Activated T-helper 1 cell treated with Interleukin-2 at 50 U/mL for 16 hours (primary cell): Measurements from ENCODE around the gene NINL.
"Not testable (repeated sequence)": the region's sequence is repeated elsewhere in the genome, so short reads cannot be mapped to it uniquely, and the experiment has no call there.

Source experiments
- DNase-seq: peaks from one replicate; pipeline ENCODE4 v3.0.0-alpha.2; 2020; ENCODE audit warnings: low read depth

Gene NINL

GRCh38 chr20:25552977-25553376, 32.4 kb downstream of the NINL start:
- no peak for DNase-seq

GRCh38 chr20:25551413-25552215, 33.7 kb downstream of the NINL start:
- DNase-seq: no peak

- DNase-seq: not testable (repeated sequence)
Observed at GRCh38 chr20:25550645-25551337, 34.5 kb downstream of the NINL start.

GRCh38 chr20:25549843-25550477, 35.4 kb downstream of the NINL start:
- no peak for DNase-seq

- DNase-seq: no peak
Observed at GRCh38 chr20:25549172-25549773, 36.1 kb downstream of the NINL start.

GRCh38 chr20:25548613-25549086, 36.7 kb downstream of the NINL start:
- DNase-seq: no peak

- no peak for DNase-seq
Observed at GRCh38 chr20:25547999-25548398, 37.3 kb downstream of the NINL start.

GRCh38 chr20:25547063-25547462, 38.3 kb downstream of the NINL start:
- DNase-seq: no peak

GRCh38 chr20:25546048-25546447, 39.3 kb downstream of the NINL start:
- DNase-seq: no peak

- no peak for DNase-seq
Observed at GRCh38 chr20:25545171-25545570, 40.2 kb downstream of the NINL start.

GRCh38 chr20:25544734-25545133, 40.6 kb downstream of the NINL start:
- no peak for DNase-seq

GRCh38 chr20:25544311-25544710, 41.0 kb downstream of the NINL start:
- DNase-seq: no peak

GRCh38 chr20:25543068-25543467, 42.3 kb downstream of the NINL start:
- no peak for DNase-seq

GRCh38 chr20:25541676-25542075, 43.7 kb downstream of the NINL start:
- DNase-seq: no peak

GRCh38 chr20:25539742-25540672, 45.3 kb downstream of the NINL start:
- DNase-seq: no peak

- DNase-seq: no peak
Observed at GRCh38 chr20:25538838-25539665, 46.3 kb downstream of the NINL start.

GRCh38 chr20:25537890-25538289, 47.4 kb downstream of the NINL start:
- no peak for DNase-seq

GRCh38 chr20:25535762-25536161, 49.6 kb downstream of the NINL start:
- DNase-seq: no peak

GRCh38 chr20:25534845-25535244, 50.5 kb downstream of the NINL start:
- DNase-seq: no peak

GRCh38 chr20:25533920-25534700, 51.2 kb downstream of the NINL start:
- DNase-seq: no peak
